HG03469 (cell line): ENCODE data around the gene KCNA10.

ENCODE experiments used
- ATAC-seq: cut with Tn5 transposase; IDR thresholded peaks from one replicate; pipeline ENCODE4 v1.9.1; 2021; ENCODE audit warnings: mild to moderate bottlenecking, moderate library complexity, moderate number of reproducible peaks; ENCODE audit not compliant: unreplicated experiment

KCNA10 gene

GRCh38 chr1:110519125-110519810, at the start of gene KCNA10:
KCNA10 (minus strand) TSS chr1:110519175; CDS start chr1:110518787, 388 bp downstream.
- no peak for ATAC-seq

- ATAC-seq, result no peak
Measured at GRCh38 chr1:110566836-110567235, 47.9 kb upstream of the KCNA10 start.

GRCh38 chr1:110565565-110565964, 46.6 kb upstream of the KCNA10 start:
- no peak for ATAC-seq

DNA sequence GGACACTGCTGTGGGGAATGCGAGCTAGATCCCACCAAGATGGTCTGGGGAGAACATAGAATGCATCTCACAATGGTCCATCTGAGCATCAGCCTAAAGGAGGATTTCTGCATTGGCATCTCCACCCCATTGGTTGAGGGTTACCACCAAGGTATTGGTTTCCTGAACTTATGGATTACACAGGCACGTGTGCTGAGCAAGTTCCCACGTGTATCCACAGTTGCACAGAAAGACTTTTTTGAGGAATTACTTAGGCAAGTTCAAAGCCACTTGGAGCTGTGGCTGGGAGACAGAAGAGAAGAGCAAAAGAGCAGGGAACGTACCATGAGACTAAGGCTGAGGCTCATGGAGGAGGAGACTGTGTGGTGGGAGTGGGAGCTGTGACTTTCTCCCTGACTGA, 44.1 kb upstream of the KCNA10 start:
- no peak for ATAC-seq

DNA sequence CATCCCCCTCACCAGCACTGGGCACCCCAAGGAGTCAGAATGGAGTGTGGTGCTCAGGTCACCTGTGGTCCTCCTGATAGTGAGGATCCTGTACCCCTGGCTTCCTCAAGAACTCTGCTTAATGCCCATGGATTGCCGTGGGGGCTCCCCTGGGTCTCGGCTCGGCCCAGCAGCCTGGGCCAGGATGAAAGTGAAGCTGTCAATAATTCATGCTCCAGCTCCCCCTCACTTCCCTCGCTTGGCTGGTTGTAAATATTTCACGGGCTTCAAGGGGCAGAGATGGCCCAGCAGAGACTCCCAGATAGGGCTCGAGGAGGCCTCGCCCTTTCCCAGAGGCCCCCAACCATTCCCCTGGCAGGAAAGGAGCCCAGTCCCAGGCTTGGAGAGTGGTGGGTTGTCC, 42.6 kb upstream of the KCNA10 start:
- no peak for ATAC-seq

DNA sequence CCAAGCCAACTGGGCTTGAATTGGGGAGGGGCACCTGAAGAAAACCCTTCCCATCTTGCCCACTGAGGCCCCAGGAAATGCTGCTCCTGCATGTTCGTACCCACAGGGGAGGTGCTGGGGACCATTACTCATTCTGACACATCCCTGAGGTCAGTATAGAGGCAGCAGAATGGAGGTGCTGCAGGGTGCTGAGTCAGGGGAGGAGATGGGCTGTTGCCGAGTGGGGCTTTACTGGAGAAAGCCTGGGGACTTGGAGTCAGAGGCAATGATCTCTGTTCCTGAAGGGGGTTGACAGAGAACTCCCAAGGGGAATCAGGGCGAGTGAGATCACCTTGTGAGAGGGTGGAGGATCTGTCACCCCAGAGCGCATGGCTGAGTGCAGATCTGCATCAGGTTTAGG, 40.2 kb upstream of the KCNA10 start:
- ATAC-seq, result no peak

DNA sequence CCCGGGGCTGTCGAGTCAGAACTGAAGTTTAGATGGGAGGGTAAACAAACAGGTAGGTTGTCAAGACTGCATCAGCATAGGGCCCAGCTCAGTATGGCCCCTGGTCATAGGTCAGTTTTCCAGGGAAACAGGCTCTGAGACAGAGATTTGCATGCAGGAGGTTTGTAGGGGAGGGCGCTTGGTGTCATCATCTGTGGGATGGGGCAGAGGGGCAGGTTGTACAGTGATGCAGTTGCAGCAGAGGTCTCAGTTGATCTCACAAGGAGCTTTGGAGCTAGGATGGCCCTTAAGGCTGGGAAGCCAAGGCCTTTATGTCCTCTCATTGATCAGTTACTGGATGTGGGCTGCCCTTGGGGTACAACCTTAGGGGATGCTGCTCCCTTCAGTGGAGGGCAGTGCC, 38.5 kb upstream of the KCNA10 start:
- ATAC-seq, result no peak

DNA sequence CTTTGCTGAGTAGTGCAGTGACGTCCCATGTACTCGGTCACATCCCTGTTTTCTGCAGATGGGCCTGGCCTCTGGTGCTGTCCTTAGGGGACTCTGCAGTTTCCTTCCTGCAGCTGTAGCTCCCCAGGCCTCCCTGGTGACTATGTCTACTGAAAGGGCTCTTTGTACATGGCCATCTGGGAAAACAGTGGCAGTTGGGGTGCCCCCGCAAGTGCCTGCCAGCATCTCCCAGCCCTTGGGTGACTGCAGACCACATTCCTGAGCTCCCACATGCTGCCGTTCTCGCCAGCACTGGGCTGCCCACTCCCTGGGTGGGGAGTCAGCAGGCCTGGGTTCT, 37.5 kb upstream of the KCNA10 start:
- ATAC-seq, result no peak

DNA sequence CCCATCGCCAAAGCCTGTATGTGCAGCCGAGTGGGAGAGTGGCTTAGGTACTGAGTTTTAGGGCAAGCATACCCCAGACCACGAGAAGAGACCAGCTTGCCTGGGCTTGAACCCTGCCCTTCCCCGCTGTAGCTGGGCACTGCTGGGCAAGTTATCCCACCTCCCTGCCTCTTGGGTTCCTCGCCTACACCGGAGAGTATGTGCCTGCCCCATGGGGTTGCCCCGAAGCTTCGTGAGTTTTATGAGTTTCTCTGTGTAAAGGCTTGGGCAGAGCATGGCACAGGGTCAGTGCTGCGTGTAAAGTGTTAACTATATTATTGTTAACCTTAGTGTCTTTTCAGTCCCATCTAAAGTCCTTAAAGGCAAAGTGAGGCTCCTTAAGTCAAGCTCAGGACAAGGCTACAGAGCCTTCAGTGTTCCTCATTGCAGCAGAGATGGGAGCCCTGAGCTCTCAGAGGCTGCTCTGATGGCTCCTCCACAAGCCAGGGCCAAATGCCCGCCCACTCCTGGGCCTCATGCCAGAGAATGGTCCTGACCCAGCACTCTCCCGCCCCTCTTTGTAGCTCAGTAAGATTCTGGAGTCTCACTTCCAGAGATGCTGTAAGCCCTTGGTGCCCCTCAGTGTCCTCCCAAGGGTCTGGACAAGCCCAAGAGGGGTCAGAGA, 37.0 kb upstream of the KCNA10 start:
- no peak for ATAC-seq

DNA sequence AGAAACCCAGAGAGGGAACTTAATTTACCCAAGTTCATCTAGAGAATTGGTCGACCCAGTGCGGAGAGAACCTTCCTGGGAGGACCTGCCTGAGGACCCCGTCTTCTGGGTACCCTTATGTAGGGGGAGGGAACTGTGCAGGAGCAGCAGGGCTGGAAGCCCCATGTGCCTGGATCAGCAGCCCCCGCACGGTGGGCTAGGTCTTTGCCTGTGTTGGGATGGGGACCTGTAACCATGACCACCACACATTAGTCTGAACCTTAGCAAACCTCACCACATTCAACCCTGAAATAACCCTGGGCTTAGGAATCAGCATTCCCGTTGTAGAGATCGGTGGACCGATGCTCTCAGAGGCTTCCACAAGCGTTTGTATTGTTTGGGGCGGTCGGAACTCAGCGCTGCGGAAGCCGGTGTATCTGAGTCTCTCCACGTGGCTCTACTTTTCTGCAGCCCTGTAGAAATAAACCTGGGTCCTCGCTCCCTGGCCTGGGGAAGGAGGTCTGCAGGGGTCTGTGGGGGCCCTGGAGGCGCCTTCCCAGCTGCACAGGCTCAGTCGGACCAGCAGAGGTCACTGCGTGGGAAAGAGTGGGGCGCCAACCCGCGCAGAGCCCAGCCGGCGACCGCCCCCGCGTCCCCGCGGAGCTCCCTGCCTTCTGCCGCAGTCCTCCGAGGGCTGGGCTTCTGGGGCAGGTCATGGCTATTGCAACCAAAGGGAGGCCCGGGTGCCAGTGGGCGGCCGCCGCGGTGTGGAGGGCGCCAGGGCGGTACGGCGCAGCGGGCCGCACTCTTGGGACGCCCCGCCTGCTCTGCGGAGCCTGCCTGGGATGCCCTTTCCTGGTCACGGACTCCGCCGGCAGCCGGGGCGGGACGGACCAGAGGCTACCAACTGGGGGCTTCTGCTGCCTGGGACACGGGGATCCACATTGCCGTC, 36.2 kb upstream of the KCNA10 start:
- ATAC-seq, result no peak

GRCh38 chr1:110551278-110551809, 32.4 kb upstream of the KCNA10 start:
- ATAC-seq, result no peak

DNA sequence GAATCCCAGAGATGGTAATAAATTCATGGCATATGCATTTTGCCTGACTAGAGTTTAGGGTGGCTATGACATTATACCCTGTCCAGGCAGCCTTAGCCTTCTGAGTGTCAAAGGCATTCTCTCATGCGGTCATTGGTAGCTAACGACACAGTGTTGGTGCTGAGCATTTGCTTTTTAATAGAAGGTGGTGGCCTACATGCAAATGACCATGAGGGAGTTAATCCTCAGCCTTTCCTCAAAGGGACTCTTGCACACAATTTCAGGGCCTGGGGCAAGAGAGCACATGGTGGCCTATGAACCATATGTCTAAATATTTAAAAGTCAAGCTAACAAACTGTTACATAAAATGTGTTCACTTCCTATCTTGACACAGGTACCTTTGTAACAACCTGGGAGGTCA, 30.9 kb upstream of the KCNA10 start:
- no peak for ATAC-seq

DNA sequence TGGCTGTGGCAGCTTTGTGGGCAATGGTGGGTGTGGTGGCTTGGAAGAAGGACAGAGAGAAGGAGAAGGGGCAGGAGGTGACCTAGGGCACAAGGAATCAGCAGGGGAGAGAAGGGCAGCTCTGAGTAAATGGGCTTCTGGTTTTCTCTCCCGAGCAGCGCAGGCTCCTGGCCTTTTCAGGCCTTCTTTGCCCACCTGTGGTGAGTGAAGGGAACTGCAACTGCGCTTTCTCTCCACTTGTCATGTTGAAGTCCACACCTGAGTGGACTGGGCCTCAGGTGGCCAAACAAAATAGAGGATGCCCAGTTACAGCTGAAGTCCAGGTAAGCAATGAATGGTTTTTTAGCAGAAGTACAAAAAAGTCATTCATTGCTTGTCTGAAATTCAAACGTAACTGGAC, 29.4 kb upstream of the KCNA10 start:
- no peak for ATAC-seq

GRCh38 chr1:110547017-110547416, 28.0 kb upstream of the KCNA10 start:
- no peak for ATAC-seq

DNA sequence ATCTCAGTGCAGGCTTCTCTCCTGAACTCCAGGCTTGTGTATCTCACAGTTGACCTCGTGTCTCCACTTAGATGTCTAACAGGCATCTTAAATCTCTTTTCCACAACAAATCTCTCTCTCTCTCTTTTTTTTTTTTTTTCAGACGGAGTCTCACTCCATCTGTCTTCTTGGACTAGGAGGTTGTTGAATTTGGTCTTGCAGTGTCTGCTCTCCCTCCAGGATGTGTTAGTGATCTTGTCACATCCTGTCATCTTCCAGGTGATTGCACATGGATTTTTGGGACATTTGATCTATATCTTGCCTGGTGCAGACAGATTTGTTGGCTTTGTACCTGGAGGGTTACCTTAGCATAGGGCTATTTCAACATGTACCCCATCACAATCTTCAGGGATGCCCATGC, 26.5 kb upstream of the KCNA10 start:
- no peak for ATAC-seq

- ATAC-seq, result no peak
Measured at GRCh38 chr1:110544753-110545152, 25.8 kb upstream of the KCNA10 start.

- ATAC-seq, result no peak
Measured at GRCh38 chr1:110542725-110543124, 23.8 kb upstream of the KCNA10 start.

- no peak for ATAC-seq
Measured at GRCh38 chr1:110541906-110542395, 23.0 kb upstream of the KCNA10 start.

GRCh38 chr1:110540891-110541685, 22.1 kb upstream of the KCNA10 start:
- ATAC-seq, result no peak

- ATAC-seq, result no peak
Measured at GRCh38 chr1:110538921-110539320, 19.9 kb upstream of the KCNA10 start.

GRCh38 chr1:110538075-110538474, 19.1 kb upstream of the KCNA10 start:
- ATAC-seq, result no peak
